Measurements from ENCODE around the gene EBF3.

The EBF3 gene

GRCh38 chr10:129793479-129793878 lies 170.6 kb downstream of the EBF3 start:
- H3K4me3 ChIP-seq (ENCODE audit: low read length), result no peak overlapping the region
- no peaks in the 10 kb centered on the region for H3K4me1 ChIP-seq (ENCODE audit: insufficient read depth, low read length)
- no peaks in the 10 kb centered on the region for H3K9me3 ChIP-seq (ENCODE audit: low read length)
- no peaks in the 10 kb centered on the region for H3K27me3 ChIP-seq (ENCODE audit: insufficient read depth, low read length)
- H2AFZ ChIP-seq (ENCODE audit: low read depth, low read length), result no peak overlapping the region
- no peaks in the 10 kb centered on the region for H3K36me3 ChIP-seq (ENCODE audit: insufficient read depth, low read length)

GRCh38 chr10:129792864-129793263 lies 171.2 kb downstream of the EBF3 start:
- H3K9me3 ChIP-seq (ENCODE audit: low read length), result no peaks in the 10 kb centered on the region
- H3K4me1 ChIP-seq (ENCODE audit: insufficient read depth, low read length), result no peaks in the 10 kb centered on the region
- no peaks in the 10 kb centered on the region for H3K27me3 ChIP-seq (ENCODE audit: insufficient read depth, low read length)
- no peak overlapping the region for H2AFZ ChIP-seq (ENCODE audit: low read depth, low read length)
- H3K36me3 ChIP-seq (ENCODE audit: insufficient read depth, low read length), result no peaks in the 10 kb centered on the region
- no peak overlapping the region for H3K4me3 ChIP-seq (ENCODE audit: low read length)

GRCh38 chr10:129792141-129792540 lies 171.9 kb downstream of the EBF3 start:
- H3K4me1 ChIP-seq (ENCODE audit: insufficient read depth, low read length), result no peaks in the 10 kb centered on the region
- no peaks in the 10 kb centered on the region for H3K27me3 ChIP-seq (ENCODE audit: insufficient read depth, low read length)
- no peak overlapping the region for H3K4me3 ChIP-seq (ENCODE audit: low read length)
- H2AFZ ChIP-seq (ENCODE audit: low read depth, low read length), result no peak overlapping the region
- H3K36me3 ChIP-seq (ENCODE audit: insufficient read depth, low read length), result no peaks in the 10 kb centered on the region
- H3K9me3 ChIP-seq (ENCODE audit: low read length), result no peaks in the 10 kb centered on the region

- no peaks in the 10 kb centered on the region for H3K9me3 ChIP-seq (ENCODE audit: low read length)
- no peak overlapping the region for H3K4me3 ChIP-seq (ENCODE audit: low read length)
- H2AFZ ChIP-seq (ENCODE audit: low read depth, low read length), result no peak overlapping the region
- H3K36me3 ChIP-seq (ENCODE audit: insufficient read depth, low read length), result no peaks in the 10 kb centered on the region
- no peaks in the 10 kb centered on the region for H3K4me1 ChIP-seq (ENCODE audit: insufficient read depth, low read length)
- H3K27me3 ChIP-seq (ENCODE audit: insufficient read depth, low read length), result no peaks in the 10 kb centered on the region
These were observed 173.2 kb downstream of the EBF3 start for GRCh38 chr10:129790715-129791446.

GRCh38 chr10:129788215-129788614 lies 175.9 kb downstream of the EBF3 start:
- Histone ChIP-seq H2AFZ (ENCODE audit: low read depth, low read length) (no peak overlapping the region), H3K4me1 (ENCODE audit: insufficient read depth, low read length) (no peaks in the 10 kb centered on the region), H3K27me3 (ENCODE audit: insufficient read depth, low read length) (no peaks in the 10 kb centered on the region), H3K4me3 (ENCODE audit: low read length) (no peak overlapping the region), H3K36me3 (ENCODE audit: insufficient read depth, low read length) (no peaks in the 10 kb centered on the region), H3K9me3 (ENCODE audit: low read length) (no peaks in the 10 kb centered on the region)

- no peaks in the 10 kb centered on the region for H3K9me3 ChIP-seq (ENCODE audit: low read length)
- H3K27me3 ChIP-seq (ENCODE audit: insufficient read depth, low read length), result no peaks in the 10 kb centered on the region
- H3K4me3 ChIP-seq (ENCODE audit: low read length), result no peak overlapping the region
- no peaks in the 10 kb centered on the region for H3K36me3 ChIP-seq (ENCODE audit: insufficient read depth, low read length)
- no peak overlapping the region for H2AFZ ChIP-seq (ENCODE audit: low read depth, low read length)
- H3K4me1 ChIP-seq (ENCODE audit: insufficient read depth, low read length), result no peaks in the 10 kb centered on the region
These were observed 176.5 kb downstream of the EBF3 start for GRCh38 chr10:129787557-129787956.

GRCh38 chr10:129786216-129786615 lies 177.9 kb downstream of the EBF3 start:
- Histone ChIP-seq H3K27me3 (ENCODE audit: insufficient read depth, low read length) (no peaks in the 10 kb centered on the region), H3K4me1 (ENCODE audit: insufficient read depth, low read length) (no peaks in the 10 kb centered on the region), H2AFZ (ENCODE audit: low read depth, low read length) (no peak overlapping the region), H3K4me3 (ENCODE audit: low read length) (no peak overlapping the region), H3K9me3 (ENCODE audit: low read length) (no peaks in the 10 kb centered on the region), H3K36me3 (ENCODE audit: insufficient read depth, low read length) (no peaks in the 10 kb centered on the region)

- no peaks in the 10 kb centered on the region for H3K9me3 ChIP-seq (ENCODE audit: low read length)
- H3K4me1 ChIP-seq (ENCODE audit: insufficient read depth, low read length), result no peaks in the 10 kb centered on the region
- no peaks in the 10 kb centered on the region for H3K36me3 ChIP-seq (ENCODE audit: insufficient read depth, low read length)
- H3K27me3 ChIP-seq (ENCODE audit: insufficient read depth, low read length), result no peaks in the 10 kb centered on the region
- H3K4me3 ChIP-seq (ENCODE audit: low read length), result no peak overlapping the region
- H2AFZ ChIP-seq (ENCODE audit: low read depth, low read length), result no peak overlapping the region
These were observed 178.5 kb downstream of the EBF3 start for GRCh38 chr10:129785536-129785981.
